Panc1 (cell line): ENCODE data around the gene HOMER1. TPM values are rescaled to one million over a fixed set of nuclear protein-coding genes. Genes with fewer than 3 reads are reported as not detected.

ENCODE experiments used
- ATAC-seq: fragments of 200-7000 bp; cut with Tn5 transposase; 2 replicates; pipeline ENCODE4 v1.9.1; 2020; ENCODE audit warnings: mild to moderate bottlenecking, moderate library complexity
- BruUV-seq: library from RNA; stranded (reverse); fragments of 400-500 nt; replicated peaks from 2 replicates; lab custom pipeline; 2021; lab: Mats Ljungman, UMichigan
- CTCF ChIA-PET: fragments of 300-600 bp; sonication (Branson Sonifier 250); formaldehyde crosslinking; loops from one replicate; lab custom pipeline; 2022; ENCODE audit warnings: antibody characterized with exemption; lab: Charles Lee
- POLR2A ChIA-PET: fragments of 300-600 bp; sonication (Branson Sonifier 250); formaldehyde crosslinking; loops from one replicate; lab custom pipeline; 2022; ENCODE audit warnings: antibody characterized with exemption; lab: Charles Lee
- DNase-seq: peaks from one replicate; pipeline ENCODE4 v3.0.0-alpha.2; 2010; ENCODE audit warnings: low read depth, low spot score
- H3K27ac ChIP-seq: 2 replicates; pipeline ENCODE4 v1.5.1; 2011; ENCODE audit warnings: mild to moderate bottlenecking, low read length, inconsistent platforms
- H3K27me3 ChIP-seq: fragments of 200-500 bp; sonication (Bioruptor generic); 2 replicates; pipeline ENCODE4 v1.6.0; 2014; ENCODE audit warnings: low read length, inconsistent platforms; ENCODE audit not compliant: control insufficient read depth, insufficient read depth
- H3K36me3 ChIP-seq: fragments of 200-500 bp; sonication (Bioruptor generic); 2 replicates; pipeline ENCODE4 v1.5.1; 2014; ENCODE audit warnings: inconsistent platforms, mild to moderate bottlenecking, low read length, moderate library complexity; ENCODE audit not compliant: control insufficient read depth, insufficient read depth
- H3K4me1 ChIP-seq: 2 replicates; pipeline ENCODE4 v1.5.1; 2011; ENCODE audit warnings: inconsistent platforms, mild to moderate bottlenecking, low read length, moderate library complexity; ENCODE audit not compliant: control insufficient read depth, insufficient read depth
- H3K4me3 ChIP-seq, 2 experiments: 2 replicates each; pipeline ENCODE4 v1.5.1; 2011 to 2012; ENCODE audit warnings: low read depth in 2 of 2, low read length in 2 of 2, mild to moderate bottlenecking in 2 of 2, inconsistent platforms in 1 of 2, moderate library complexity in 1 of 2
- H3K9me3 ChIP-seq: fragments of 200-500 bp; sonication (Bioruptor generic); 2 replicates; pipeline ENCODE4 v1.5.1; 2014; ENCODE audit warnings: low read depth, mild to moderate bottlenecking, inconsistent platforms, low read length, moderate library complexity; ENCODE audit not compliant: control insufficient read depth, insufficient read depth
- CTCF ChIP-seq: fragments of 450-650 bp; IDR thresholded peaks from 2 replicates; pipeline ENCODE4 v1.5.1; 2017; ENCODE audit warnings: mild to moderate bottlenecking
- POLR2AphosphoS5 ChIP-seq: IDR thresholded peaks from 2 replicates; pipeline ENCODE4 v1.6.1; 2012; ENCODE audit warnings: mild to moderate bottlenecking, low read depth, low read length, moderate library complexity
- REST ChIP-seq, 2 experiments: IDR thresholded peaks; 2 replicates each; pipeline ENCODE4 v1.6.1; 2011 to 2012; ENCODE audit warnings: low read depth in 2 of 2, control low read depth in 1 of 2, low read length in 1 of 2, mild to moderate bottlenecking in 1 of 2, moderate library complexity in 1 of 2; ENCODE audit not compliant: insufficient read depth in 1 of 2
- SIN3A ChIP-seq: IDR thresholded peaks from 2 replicates; pipeline ENCODE4 v1.6.1; 2012; ENCODE audit warnings: low read depth, mild to moderate bottlenecking, low read length, moderate library complexity, borderline replicate concordance; ENCODE audit not compliant: insufficient read depth
- TCF7L2 ChIP-seq: IDR thresholded peaks from 2 replicates; pipeline ENCODE4 v1.6.1; 2011; ENCODE audit warnings: mild to moderate bottlenecking, low read depth, low read length, inconsistent platforms
- in situ Hi-C: cut with HindIII; loops from 2 replicates; pipeline ENCODE4 v1.10.0; 2016; ENCODE audit warnings: low sequenced_read_pairs, low pct_unique_long_range_greater_than_20kb
- intact Hi-C: fragments of 100-400 bp; cut with micrococcal nuclease; formaldehyde crosslinking; loops from one replicate; pipeline ENCODE4 v1.10.0; 2022; ENCODE audit not compliant: unreplicated experiment
- total RNA-seq: library from RNA; stranded (reverse); gene quantifications from one replicate; pipeline ENCODE4 v1.2.1, GENCODE V29; 2021; ENCODE audit not compliant: unreplicated experiment

HOMER1 gene
- total RNA-seq, 1 experiment from 2014 or later = 19.6 TPM

GRCh38 chr5:79407591-79407990 is 106.3 kb downstream of the HOMER1 start:
- ChIA-PET CTCF (no interaction called here), POLR2A (no interaction called here)
- Histone ChIP-seq H3K27ac (no peak overlapping the region), H3K36me3 (no peaks in the 10 kb centered on the region), H3K4me3 (no peak overlapping the region), H3K9me3 (peaks cover 9% of the 10 kb centered on the region; the same call in 1 of the 2 replicates), H3K4me1 (no peaks in the 10 kb centered on the region), H3K27me3 (no peaks in the 10 kb centered on the region)
- TF ChIP-seq SIN3A (no peak), REST (IDR thresholded peaks at IDR 0.05; ENCODE audit: insufficient read depth in 1 of 2, low read depth in 2 of 2, low read length in 1 of 2) (no peak), CTCF (no peak), POLR2AphosphoS5 (no peak), TCF7L2 (no peak)
- BruUV-seq = no TSS peak
- DNase-seq (no peak), ATAC-seq (no peak)
- in situ Hi-C loops (no loop called here), intact Hi-C loops (no loop called here)

- CTCF ChIA-PET = interaction anchor here (0.7 kb wide), 1 partner anchor 67 kb away, joined by 12 read pairs; no protein-coding TSS in a partner anchor
- intact Hi-C loops = no loop called here
- POLR2A ChIA-PET = no interaction called here
- BruUV-seq = no TSS peak
- no peaks in the 10 kb centered on the region for H3K27me3 ChIP-seq
- no peaks in the 10 kb centered on the region for H3K4me1 ChIP-seq
- H3K9me3 ChIP-seq = no peaks in the 10 kb centered on the region
- no peak overlapping the region for H3K4me3 ChIP-seq
- TF ChIP-seq REST (IDR thresholded peaks at IDR 0.05; ENCODE audit: insufficient read depth in 1 of 2, low read depth in 2 of 2, low read length in 1 of 2) (no peak), SIN3A (no peak), CTCF (no peak), TCF7L2 (no peak), POLR2AphosphoS5 (no peak)
- DNase-seq = no peak
- no peaks in the 10 kb centered on the region for H3K36me3 ChIP-seq
- in situ Hi-C loops = no loop called here
- no peak for ATAC-seq
- H3K27ac ChIP-seq = no peak overlapping the region
These were observed 112.7 kb downstream of the HOMER1 start for GRCh38 chr5:79401216-79401615.
